Measurements from ENCODE around the gene EZH2.

Gene EZH2

DNA sequence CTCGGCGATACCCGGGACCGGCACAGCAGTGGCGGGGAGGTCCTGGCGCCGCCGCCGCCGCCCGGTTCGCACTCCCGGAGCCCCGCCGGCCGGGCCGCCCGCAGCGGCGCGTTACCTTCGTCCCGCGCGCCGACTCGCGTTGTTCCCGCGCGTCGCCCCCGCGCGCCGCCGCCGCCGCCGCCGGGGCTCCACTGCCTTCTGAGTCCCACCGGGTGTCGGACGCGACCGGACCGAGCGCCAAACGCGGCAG lies at the start of gene EZH2:
TSS of gene EZH2 (minus strand) at position 243 of the 250 bp plus-strand sequence. CDS start 36,993 bp downstream, outside the sequence.
- DNase-seq = no peak

DNA sequence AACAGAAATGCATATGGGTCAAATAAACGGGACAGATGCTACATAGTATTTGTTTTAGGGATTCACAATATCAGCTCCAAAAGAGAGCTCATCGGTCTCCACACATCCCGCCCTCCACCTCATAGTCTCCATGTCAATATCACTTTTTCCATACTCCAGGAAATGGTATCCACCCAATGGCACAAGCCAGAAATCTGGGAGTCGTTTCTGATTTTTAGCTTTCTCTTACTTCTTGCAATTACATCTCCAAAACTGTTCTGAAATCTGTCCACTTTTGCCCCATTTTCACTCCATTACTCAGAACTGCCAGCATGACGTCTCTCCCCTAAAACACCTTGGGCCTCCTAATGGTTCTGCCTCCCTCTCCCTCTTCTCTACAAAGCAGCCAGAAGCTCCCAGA lies 47.4 kb upstream of the EZH2 start:
- DNase-seq = no peak

DNA sequence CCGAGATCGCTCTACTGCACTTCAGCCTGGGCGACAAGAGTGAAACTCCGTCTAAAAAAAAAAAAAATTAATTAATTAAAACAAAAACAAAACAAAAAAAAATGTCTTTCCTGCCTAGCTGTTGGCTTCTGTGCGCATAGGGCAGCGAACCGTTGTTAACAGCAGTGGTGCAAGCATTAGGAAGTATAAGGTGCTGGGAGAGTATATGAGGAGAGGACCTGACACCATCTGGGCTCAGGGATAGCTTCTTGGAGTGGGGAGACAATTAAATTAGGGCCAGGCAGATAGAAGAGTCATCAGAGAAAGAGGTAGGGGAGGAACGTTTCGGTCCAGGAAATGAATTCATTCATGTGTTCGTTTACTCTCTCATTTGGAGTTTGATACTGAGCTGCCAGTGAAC lies 46.2 kb upstream of the EZH2 start:
- DNase-seq = no peak

DNA sequence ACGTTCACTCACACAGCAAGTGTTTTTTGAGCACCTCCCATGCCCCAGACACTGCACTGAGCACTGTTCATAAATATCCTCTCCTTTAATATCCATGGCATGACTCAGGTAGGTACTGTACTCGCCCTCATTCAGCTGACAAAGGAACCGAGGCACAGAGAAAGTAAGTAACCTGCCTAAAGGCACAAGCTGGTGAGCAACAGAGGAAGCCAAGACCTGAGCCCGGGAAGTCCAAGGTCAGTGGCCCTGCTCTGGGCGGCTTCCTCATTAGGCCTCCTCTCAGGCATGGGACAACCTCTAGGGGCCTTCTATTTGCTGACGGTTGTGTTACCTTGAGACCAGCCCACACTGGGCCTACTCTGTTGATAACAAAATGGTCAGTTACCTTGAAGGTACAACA lies 45.1 kb upstream of the EZH2 start:
- DNase-seq = no peak

DNA sequence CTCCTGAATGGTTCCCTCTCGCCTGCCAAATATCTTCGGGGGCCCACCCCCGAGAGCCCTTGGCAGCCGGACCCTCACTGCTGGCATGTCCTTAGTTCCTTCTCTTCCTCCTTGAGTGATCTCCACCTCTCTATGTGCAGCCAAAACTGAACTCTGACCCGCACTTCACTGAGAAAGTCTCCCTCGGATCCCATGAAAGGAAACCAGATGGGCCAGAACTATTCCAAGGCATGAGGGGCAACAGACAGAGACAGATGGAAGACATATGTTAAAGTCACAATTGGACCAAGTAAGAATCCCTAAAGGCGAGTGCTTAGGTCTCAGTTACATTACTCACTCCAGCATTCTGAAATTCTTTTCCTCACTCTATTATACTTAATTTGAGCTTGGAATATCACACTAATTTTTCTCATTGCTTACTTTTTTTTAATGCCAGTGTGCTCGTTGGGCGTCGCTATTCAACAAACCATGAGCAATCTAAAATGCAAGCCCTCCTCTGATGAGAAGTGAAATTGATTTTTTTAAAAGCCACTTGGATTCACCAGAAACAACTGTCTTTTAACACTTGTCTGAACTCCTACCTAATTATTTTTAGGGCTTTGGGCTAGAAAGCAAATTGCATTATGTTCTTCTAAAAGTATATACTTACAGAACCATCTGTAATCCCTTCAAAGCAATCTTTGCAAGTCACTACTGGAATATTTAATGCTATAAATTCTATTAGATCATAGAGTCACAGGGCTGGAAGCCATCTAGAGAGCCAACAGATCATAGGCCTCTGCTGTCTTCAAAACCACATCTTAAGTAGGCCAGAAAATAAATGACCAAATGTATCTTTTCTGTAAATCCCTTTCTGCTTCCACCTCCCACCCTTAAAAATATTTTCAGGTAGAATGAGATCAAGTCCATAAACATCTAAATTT lies 43.3 kb upstream of the EZH2 start:
- DNase-seq = no peak

DNA sequence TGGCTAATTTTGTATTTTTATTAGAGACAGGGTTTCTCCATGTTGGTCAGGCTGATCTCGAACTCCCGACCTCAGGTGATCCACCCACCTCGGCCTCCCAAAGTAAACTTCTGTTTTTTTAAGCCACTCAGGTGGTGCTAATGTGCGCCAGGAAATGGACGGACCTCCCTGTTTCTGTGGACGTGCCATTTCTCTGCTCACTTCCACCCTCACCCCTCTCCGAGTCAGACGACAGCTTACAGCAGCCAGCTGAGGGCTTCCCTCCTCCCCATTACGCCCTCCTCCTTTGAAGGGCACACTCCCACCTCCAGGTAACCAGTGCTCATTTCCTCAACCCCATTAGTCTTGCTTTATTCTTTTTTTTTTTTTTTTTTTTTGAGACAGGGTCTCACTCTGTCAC lies 41.7 kb upstream of the EZH2 start:
- no peak for DNase-seq

DNA sequence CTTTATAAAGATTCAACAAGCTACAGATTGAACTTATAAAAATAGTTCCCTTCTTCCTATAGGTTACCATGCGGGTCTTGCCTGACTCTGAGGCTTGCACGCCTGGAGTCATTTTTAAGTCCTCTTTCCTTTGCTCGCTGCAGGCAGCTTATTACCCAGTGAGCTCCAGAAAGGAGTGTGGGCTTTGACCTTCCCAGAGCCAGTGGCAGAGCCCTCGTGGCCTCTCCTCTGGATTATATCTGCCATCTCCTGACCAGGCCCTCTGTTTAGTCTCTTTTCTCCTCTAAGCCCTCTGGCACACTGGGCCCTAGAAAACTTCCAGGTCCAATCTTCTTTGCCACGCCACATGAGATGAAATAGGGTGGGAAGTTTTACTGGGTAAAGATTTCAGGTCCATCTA lies 39.9 kb upstream of the EZH2 start:
- DNase-seq = no peak

DNA sequence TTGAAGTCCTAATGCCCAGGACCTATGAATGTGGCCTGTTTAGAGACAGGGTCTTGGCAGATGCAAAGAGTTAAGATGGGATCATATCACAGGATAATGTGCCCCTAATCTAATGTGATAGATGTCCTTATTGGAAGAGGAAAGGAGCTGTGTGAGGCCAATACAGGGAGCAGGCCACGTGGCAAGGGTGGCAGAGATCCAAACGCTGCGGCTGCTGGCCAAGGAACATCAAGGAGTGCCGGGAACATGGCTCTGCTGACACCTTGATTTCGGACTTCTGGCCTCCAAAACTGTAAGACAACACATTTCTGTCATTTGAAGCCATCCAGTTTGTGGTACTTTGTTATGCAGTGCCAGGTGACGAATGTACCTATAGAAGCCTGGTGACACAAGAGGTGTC lies 37.7 kb upstream of the EZH2 start:
- DNase-seq = peak; percentile 1

DNA sequence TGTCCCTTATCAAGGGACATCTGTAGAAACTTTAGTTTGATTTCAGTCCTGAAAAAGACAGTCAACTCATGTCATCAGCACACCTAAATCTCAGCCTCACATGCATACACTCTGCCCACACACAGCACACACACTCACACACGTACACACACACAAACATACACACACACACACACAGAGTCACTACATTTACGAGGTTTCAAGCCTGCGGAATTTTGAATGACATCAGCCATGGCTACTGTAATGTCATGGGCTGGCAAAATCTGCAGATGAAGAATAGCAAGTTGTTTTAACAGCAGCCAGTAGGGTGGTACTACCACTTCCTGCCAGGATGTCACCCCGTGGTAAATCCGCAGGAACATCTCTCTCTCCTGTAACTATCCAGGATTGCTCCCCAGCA lies 37.1 kb upstream of the EZH2 start:
- no peak for DNase-seq

DNA sequence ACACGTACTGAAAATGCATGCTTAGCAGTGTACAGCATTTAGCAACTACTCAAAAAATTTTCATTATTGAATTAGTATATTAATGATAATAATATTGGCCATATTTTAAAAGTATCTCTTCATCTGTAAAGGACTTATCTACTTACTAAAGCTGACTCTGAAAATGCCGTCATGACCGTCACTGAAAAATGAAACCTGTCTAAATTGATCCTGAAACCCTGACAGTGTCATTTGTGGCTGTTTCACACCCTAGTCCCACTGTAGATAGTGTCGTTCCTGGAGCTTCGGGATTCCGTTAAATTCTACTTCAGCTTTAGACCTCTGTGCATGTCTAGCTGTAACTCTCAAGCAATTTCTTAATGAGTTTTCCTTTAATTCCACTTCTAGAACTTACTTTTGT lies 35.8 kb upstream of the EZH2 start:
- DNase-seq = no peak

DNA sequence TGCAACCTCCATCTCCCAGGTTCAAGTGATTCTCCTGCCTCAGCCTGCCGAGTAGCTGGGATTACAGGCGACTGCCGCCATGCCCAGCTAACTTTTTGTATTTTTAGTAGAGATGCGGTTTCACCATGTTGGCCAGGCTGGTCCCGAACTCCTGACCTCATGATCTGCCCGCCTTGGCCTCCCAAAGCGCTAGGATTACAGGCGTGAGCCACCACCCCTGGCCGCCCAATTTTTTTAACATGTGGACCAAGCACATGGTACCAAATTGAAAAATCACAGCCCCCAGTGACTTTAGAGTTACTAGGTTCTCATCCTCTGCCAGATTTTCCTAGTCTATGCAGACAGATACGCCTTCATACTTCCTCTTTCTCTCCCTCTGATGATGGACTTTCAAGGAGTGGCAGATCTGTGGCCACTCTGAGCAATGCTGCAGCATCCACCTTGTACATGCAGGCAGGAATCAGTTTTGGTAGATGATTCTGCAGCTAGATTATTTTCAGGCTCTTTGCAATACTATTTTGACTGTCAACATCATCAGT lies 34.0 kb upstream of the EZH2 start:
- DNase-seq = no peak

DNA sequence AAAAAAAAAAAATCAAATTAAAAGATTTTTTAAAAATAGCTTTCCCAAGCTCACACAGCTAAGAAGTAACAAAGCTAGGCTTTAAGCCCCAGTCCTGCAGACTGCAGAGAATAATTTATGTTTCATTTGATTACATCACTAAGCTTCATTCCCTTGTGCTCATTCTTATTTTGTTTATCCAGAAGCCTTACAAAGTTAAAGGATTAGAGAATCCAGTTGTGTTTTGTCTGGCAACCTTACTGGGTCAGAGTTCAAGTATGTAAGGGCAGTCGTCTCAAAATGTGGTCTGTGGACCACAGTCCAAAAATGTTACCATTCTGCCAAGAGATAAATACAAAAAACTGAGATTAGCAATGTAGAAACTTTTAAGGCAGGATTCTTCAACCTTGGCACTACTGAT lies 32.1 kb upstream of the EZH2 start:
- no peak for DNase-seq

DNA sequence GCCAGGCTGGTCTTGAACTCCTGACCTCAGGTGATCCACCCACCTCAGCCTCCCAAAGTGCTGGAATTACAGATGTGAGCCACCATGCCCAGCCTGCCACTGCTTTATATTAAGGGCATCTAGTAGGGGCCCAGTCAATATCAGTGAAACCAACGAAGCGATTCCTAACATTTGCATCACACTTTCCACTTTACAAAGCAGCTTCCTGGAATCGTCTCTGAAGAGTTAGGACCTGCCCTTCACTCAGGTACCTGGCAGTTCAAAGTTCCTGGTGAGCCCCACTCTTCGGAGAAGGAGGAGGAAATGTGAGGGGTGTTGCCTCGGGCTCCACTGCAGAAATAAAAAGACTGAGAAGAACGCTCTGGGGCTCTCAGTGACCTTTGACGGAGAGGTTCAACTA lies 31.1 kb upstream of the EZH2 start:
- no peak for DNase-seq

DNA sequence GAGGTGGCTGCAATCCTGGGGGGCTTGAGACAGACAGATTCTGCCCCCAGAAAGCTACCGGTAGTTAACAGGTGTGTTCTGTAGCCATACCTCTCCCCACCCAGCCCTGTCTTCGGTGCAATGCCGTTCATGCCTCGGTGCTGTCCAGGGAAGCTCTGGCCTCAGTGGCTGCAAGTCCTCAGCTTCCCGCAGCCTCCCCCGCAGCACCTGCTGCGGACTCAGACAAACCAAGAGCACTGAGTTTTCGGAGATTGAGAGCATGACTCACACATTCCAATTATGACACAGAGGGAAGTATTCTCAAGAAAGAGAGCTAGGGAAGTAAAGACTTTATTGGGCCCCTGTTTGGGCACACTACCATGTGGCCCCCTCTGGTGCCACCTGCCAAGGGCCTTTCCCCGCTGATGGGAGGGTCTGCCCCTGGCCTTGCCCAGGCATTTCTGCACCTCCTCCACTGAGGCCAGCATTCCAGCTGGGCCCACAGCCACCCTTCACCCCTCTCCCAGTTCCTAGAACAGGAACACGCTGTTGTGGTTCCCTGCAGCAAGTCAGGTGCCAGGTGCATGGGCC lies 30.2 kb upstream of the EZH2 start:
- DNase-seq = no peak

DNA sequence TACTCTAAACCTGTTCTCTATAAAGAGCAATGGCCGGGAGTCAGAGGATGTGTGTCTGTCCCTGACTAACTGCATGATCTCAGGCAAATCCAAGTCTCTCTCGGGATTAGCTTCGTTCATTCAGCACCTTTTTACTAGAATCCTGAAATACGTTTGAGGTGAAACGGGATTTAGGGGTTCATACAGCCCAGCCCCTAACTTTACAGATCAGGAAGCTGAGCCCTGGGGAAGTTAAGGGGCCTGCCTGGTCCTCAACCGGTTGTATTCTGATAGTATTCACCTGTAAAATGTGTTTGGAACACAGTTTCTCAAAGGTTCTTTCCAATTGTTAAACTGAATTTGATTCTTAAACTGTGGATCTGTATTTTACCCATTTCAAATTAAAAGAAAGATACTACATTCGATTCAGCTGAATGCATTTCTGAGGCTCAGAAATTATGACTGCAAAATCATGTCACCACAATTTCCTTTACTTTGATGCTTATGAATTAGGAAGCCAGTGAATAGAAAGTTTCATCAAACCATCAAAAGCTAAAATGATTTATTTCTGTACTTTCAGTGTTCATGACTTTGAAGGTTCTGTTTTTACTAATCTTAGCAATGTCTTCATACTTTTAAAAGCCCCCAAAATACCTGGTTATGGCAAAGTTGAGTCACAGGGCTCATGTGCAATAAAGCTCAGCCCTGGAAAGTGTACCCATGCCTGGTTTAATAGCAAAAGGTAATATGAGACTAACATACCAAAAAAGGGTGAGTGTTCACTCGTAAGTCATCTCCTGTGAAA lies 28.9 kb upstream of the EZH2 start:
- DNase-seq = no peak

DNA sequence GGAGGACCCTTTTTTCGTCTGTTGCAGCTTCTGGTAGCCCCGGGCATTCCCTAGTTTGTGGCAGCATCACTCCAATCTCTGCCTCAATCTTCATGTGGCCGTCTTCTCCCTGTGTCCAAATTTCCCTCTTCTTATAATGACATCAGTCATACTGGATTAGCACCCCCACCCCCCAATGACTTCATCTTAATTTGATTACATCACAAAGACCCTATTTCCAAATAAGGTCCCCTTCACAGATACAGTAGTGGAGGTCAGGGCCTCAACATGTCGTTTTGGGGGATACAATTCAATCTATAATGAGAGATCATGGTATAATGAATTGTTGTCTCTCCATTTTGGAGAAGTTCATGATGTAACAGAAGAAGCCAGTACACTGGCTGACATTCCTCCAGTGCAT lies 28.1 kb upstream of the EZH2 start:
- DNase-seq = no peak

DNA sequence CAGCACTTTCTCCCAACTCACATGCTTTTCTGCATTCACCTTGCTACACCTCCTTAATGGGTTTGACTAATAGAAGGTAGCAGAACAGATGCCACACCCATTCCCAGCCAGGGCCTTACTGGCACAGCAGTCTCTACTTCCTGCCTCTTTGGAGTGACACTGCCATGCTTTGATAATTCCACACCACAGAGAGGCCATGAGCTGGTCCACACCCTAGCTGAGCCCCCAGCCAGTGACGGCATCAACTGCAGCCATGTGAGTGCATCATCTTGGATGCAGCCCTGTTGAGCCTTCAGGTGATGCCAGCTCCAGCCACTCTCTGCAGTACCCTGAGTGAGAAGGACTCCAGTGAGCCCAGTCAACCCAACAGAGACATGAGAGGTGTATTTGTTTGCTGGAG lies 27.5 kb upstream of the EZH2 start:
- no peak for DNase-seq

DNA sequence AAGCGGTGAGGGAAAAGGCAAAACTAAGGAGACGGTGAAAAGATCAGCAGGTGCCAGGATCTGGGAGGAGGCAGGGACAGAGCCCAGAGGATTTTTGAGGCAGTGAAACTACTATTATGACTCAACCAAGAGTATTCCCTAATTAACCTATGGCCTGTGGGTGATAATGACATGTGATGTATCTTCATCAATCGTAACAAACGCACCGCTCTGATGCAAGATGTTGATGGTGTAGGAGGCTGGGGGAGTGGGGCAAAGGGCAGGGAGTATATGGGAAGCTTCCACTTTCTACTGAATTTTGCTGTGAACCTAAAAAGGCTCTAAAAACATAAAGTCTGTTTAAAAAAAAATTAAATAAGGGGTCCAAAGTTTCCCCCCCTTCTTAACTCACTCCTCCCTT lies 25.5 kb upstream of the EZH2 start:
- no peak for DNase-seq

DNA sequence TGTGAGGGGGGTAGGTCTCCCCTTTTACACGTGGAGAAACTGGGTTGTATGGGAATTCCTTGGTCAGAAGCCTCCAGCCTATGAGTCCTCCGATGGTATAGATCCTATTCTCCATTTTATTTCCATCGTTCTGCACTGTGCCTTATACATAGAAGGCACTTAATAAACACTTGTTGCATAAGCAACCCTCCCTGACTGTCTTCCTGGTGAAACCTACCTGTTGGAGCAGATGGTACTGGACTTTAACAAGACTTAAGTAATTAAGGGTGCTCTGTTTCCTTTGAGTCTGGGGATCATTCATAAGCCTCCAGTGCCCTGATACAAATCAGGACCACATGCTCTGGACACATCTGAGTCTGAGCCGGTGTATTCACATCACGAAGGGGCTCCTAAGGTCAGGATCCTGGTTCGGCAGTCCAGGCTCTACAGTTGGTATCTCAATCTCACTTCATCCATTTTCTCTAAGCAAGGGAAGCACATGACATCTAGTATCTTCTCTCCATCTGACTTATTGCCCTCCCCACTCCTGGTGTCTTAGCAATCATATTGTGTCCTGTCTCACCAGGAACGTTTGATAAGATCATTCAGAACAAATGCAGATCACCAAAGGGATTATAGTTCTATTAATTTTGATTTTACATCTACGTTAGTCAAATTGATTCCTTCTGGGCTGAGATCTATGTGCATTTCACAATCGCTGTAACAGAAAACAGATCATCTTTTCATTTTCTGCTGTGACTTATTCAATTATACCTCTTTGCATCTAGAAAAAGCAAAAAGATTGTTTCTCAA lies 22.8 kb upstream of the EZH2 start:
- no peak for DNase-seq

DNA sequence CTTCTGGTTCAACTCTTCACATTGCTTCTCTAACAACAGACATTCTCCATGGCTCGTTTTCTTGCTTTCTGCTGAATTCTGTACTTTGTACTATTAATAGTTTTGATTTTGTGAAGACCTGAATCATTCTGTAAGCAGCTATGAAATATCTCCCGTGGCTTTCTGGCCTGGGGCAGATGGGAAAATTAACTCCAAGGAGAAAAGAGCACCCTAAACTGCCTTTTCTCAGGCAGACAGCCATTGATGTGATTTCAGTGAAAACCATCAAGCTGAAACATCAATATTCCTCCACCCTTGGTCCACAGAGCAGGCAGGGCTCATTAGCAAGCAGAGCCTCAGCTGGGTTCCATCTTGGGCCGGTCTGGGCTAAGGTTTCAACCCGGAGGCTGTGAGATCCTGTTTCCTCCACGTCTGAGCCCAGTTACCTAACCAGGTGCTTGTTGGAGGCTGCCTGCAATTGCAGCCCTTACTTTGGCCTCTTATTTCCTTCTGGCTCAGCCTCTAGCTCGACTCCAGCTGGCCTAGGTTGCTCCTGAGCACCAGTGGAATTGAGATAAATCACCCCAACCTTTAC lies 21.1 kb upstream of the EZH2 start:
- no peak for DNase-seq

DNA sequence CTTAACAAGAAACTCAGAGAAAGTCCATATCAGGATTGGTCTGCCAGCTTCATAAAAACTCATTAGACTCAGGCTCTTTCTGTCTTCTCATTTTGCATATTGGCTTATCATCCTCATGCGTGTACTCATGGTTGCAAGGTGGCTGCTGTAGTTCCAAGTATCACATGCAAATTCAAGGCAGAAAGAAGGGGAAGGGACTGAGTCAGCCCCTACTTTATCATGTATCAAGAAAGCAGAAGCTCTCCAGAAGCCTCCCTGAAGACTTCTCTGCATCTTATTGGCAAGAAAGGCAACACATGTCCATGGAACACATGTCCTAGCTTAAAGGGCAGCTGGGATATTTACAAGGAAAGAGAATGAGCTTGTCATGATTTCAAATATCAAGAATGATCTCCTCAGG lies 19.4 kb upstream of the EZH2 start:
- no peak for DNase-seq

DNA sequence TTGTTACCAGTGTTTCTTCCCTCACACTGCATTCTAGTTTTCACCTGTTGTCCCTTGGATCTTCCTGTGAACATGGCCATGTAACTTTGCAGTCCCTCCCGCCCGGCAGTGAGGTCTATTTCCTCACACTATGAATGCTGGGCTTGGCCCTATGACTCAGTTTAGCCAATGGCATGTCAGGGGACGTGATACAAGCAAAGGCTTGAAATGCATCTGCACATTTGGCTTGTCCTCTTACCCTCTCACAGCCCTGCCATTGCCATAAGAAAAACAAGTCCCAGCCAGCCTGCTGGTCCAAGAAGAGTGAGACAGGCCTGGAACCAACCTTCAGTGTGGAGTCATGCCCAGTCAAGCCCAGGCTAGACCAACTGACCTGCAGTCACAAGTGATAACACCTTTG lies 17.1 kb upstream of the EZH2 start:
- no peak for DNase-seq

Measured in midbrain (tissue), 1 donor.